ENCODE measurements around the gene DDX20.

The DDX20 gene

DNA sequence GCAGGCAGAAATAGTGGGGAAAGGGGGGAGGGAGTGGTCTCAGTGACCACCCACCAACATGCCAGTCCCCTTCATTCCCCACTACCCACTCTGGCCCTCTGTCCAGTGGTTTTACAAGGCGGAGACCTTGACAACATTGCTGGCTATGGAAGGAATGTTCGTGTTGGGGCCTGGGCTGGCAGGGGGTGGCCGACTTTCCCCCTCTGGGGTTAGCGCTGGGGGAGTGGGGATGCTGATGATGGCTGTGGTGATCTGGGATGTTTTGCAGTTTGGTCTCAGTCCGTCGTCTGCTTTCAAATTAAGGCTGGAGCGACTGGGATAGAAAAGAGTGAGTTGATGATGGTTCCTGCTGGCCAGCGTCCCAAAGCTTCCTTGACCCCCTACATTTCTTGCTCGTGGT is 20.3 kb downstream of the DDX20 start:
- Histone ChIP-seq H3K27me3 (no peaks in the 10 kb centered on the region), H3K4me3 (ENCODE audit: low read depth in 1 of 2, low read length in 1 of 2) (no peak overlapping the region), H3K27ac (no peak overlapping the region), H3K4me1 (ENCODE audit: control insufficient read depth in 1 of 2, insufficient read depth in 1 of 2, low read depth in 1 of 2, low read length in 1 of 2) (no peaks in the 10 kb centered on the region), H3K9me3 (no peaks in the 10 kb centered on the region), H3K36me3 (no peaks in the 10 kb centered on the region)
- TF ChIP-seq, protein P1, sequence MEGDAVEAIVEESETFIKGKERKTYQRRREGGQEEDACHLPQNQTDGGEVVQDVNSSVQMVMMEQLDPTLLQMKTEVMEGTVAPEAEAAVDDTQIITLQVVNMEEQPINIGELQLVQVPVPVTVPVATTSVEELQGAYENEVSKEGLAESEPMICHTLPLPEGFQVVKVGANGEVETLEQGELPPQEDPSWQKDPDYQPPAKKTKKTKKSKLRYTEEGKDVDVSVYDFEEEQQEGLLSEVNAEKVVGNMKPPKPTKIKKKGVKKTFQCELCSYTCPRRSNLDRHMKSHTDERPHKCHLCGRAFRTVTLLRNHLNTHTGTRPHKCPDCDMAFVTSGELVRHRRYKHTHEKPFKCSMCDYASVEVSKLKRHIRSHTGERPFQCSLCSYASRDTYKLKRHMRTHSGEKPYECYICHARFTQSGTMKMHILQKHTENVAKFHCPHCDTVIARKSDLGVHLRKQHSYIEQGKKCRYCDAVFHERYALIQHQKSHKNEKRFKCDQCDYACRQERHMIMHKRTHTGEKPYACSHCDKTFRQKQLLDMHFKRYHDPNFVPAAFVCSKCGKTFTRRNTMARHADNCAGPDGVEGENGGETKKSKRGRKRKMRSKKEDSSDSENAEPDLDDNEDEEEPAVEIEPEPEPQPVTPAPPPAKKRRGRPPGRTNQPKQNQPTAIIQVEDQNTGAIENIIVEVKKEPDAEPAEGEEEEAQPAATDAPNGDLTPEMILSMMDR (IDR thresholded peaks at IDR 0.05), result no peak

DNA sequence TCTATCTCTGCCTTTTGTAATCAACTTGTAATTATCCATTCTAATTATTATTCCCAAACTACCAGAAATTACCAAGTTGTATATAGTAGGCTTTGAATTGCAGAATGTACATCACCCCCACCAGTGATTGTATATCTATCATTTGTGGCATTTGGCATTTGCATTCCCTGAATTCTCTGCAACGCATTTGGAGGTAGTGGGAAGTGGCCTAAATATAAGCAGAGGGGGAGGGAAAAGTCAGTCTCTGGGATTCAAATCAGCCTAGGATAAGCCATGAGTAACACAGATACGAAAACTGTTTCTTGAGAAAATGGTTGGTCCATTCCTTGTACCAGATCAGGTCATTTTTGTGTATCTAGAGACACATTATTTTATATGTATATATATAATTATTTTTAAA is 20.7 kb downstream of the DDX20 start:
- no peak overlapping the region for H3K4me3 ChIP-seq (ENCODE audit: low read depth in 1 of 2, low read length in 1 of 2)
- H3K4me1 ChIP-seq (ENCODE audit: control insufficient read depth in 1 of 2, insufficient read depth in 1 of 2, low read depth in 1 of 2, low read length in 1 of 2), result no peaks in the 10 kb centered on the region
- H3K27ac ChIP-seq, result no peak overlapping the region
- TF ChIP-seq, protein P1 (IDR thresholded peaks at IDR 0.05), result no peak
- H3K36me3 ChIP-seq, result no peaks in the 10 kb centered on the region
- H3K9me3 ChIP-seq, result no peaks in the 10 kb centered on the region
- H3K27me3 ChIP-seq, result peaks cover under 1% of the 10 kb centered on the region

DNA sequence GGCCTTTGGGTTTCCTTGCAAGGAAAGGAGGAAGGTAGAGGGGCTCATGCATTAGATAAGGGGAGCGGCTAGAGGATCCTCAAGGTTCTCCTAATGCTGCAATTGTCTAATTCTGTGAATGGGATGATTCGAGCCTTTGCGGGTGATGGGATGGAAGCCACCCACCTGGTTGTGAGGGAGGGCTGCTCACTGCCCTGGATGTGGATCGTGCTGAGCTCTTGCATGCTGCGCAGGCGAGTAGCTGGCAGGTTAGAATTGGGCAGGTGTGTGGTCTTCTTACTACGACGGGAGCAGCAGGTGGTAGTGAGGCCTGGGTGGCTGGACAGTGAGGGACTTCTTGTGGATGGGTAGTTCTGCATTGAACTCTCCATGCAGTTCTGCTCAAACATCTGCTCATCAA is 21.2 kb downstream of the DDX20 start:
- no peaks in the 10 kb centered on the region for H3K9me3 ChIP-seq
- no peak overlapping the region for H3K4me3 ChIP-seq (ENCODE audit: low read depth in 1 of 2, low read length in 1 of 2)
- H3K27me3 ChIP-seq, result peaks cover 5% of the 10 kb centered on the region
- TF ChIP-seq, protein P1 (IDR thresholded peaks at IDR 0.05), result no peak
- no peaks in the 10 kb centered on the region for H3K36me3 ChIP-seq
- H3K27ac ChIP-seq, result no peak overlapping the region
- H3K4me1 ChIP-seq (ENCODE audit: control insufficient read depth in 1 of 2, insufficient read depth in 1 of 2, low read depth in 1 of 2, low read length in 1 of 2), result no peaks in the 10 kb centered on the region

DNA sequence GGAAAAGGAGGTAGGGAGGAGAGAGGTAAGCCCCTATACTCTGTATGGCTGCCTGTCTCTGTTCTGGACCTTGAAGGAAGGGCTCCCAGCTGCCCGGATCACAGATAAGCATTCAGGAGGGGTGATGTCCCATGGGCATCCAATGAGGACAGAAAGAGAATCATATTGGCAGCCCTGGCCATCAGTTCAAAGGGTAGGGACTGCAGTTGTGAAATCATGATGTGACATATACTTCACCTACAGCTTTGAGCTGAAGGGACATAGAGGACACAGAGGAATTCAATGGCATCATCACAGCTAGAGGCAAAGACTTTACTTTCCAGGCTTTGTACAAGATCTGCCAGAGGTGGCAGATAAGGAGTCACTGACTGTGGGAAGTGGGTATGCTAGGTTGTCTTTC is 21.6 kb downstream of the DDX20 start:
- H3K27ac ChIP-seq, result no peak overlapping the region
- H3K4me1 ChIP-seq (ENCODE audit: control insufficient read depth in 1 of 2, insufficient read depth in 1 of 2, low read depth in 1 of 2, low read length in 1 of 2), result no peaks in the 10 kb centered on the region
- H3K27me3 ChIP-seq, result peaks cover 10% of the 10 kb centered on the region
- TF ChIP-seq, protein P1 (IDR thresholded peaks at IDR 0.05), result no peak
- no peaks in the 10 kb centered on the region for H3K36me3 ChIP-seq
- no peaks in the 10 kb centered on the region for H3K9me3 ChIP-seq
- no peak overlapping the region for H3K4me3 ChIP-seq (ENCODE audit: low read depth in 1 of 2, low read length in 1 of 2)

DNA sequence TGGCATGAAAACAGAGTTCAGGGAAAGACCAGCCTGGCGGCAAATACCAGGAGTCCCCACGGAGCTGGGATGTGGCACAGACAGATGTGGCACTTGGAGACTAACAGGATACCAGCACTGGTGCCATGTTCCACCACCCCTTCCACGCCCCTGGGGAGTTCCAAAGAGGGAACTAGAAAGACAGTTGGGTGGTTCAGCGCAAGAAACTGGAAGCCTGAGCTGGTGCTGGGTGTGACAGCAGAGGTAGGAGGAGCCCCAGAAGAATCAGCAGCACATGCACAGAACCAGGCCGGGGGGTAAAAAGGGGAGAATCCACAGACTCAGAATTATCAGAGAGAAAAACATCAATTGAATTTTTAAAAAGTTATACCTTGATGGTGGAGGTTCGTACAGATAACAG is 22.4 kb downstream of the DDX20 start:
- Histone ChIP-seq H3K27me3 (peaks cover 15% of the 10 kb centered on the region), H3K9me3 (no peaks in the 10 kb centered on the region), H3K27ac (no peak overlapping the region), H3K4me1 (ENCODE audit: control insufficient read depth in 1 of 2, insufficient read depth in 1 of 2, low read depth in 1 of 2, low read length in 1 of 2) (no peaks in the 10 kb centered on the region), H3K4me3 (ENCODE audit: low read depth in 1 of 2, low read length in 1 of 2) (no peak overlapping the region), H3K36me3 (no peaks in the 10 kb centered on the region)
- TF ChIP-seq, protein P1 (IDR thresholded peaks at IDR 0.05), result no peak

DNA sequence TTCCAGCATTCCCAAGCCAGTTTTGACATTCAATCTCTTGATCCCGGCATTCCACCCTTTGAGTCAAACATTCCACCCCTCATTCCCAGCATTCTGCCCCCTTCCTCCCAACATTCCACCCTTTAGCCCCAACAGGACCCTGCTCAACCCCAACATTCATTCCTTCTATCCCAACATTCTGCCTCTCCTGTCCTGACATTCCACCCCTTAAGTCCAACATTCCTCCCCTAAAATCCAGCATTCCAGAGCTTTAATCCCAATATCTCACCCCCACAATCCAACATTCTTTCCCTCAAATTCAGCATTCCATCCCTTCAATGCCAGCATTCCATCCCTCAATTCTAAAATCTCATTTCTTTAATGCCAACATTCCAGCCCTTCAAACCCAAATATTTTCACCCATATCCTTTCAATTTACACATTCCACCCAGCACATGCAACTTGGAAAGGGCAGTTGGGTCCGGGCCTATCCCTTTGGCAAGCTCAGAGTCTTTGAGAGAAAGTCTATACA is 22.9 kb downstream of the DDX20 start:
- peaks cover 19% of the 10 kb centered on the region for H3K27me3 ChIP-seq
- TF ChIP-seq, protein P1 (IDR thresholded peaks at IDR 0.05), result no peak
- H3K27ac ChIP-seq, result no peak overlapping the region
- H3K9me3 ChIP-seq, result no peaks in the 10 kb centered on the region
- no peak overlapping the region for H3K4me3 ChIP-seq (ENCODE audit: low read depth in 1 of 2, low read length in 1 of 2)
- H3K4me1 ChIP-seq (ENCODE audit: control insufficient read depth in 1 of 2, insufficient read depth in 1 of 2, low read depth in 1 of 2, low read length in 1 of 2), result no peaks in the 10 kb centered on the region
- no peaks in the 10 kb centered on the region for H3K36me3 ChIP-seq

Data from neutrophil (primary cell).